Chondrocyte (in vitro differentiated cells): ENCODE results near the gene EVI5L. TPM values are rescaled to one million over a fixed set of nuclear protein-coding genes. Genes with fewer than 3 reads are reported as not detected.

Source experiments
- DNase-seq: peaks from one replicate; pipeline ENCODE4 v3.0.0; 2021; ENCODE audit warnings: mixed read lengths, low spot score
- H3K27ac Mint-ChIP-seq: one replicate; pipeline ENCODE4 v1.8.0; 2021; ENCODE audit warnings: mild to moderate bottlenecking, moderate library complexity, mixed read lengths; ENCODE audit not compliant: unreplicated experiment
- H3K27me3 Mint-ChIP-seq: 2 replicates; pipeline ENCODE4 v1.8.0; 2021; ENCODE audit warnings: low read depth, mixed read lengths
- H3K36me3 Mint-ChIP-seq: 2 replicates; pipeline ENCODE4 v1.8.0; 2021; ENCODE audit warnings: low read depth, mixed read lengths
- H3K4me1 Mint-ChIP-seq: 2 replicates; pipeline ENCODE4 v1.8.0; 2021; ENCODE audit warnings: low read depth, mild to moderate bottlenecking, mixed read lengths
- H3K4me3 Mint-ChIP-seq: one replicate; pipeline ENCODE4 v1.8.0; 2021; ENCODE audit warnings: mild to moderate bottlenecking, moderate library complexity, mixed read lengths; ENCODE audit not compliant: unreplicated experiment
- H3K9me3 Mint-ChIP-seq: 2 replicates; pipeline ENCODE4 v1.8.0; 2021; ENCODE audit warnings: low read depth, mixed read lengths
- total RNA-seq: library from RNA; stranded (reverse); gene quantifications from 3 replicates; pipeline ENCODE4 v1.2.1, GENCODE V29; 2021
- TF ChIP-seq, protein P1 (sequence below): fragments of 200-600 bp; sonication (generic); IDR thresholded peaks from 2 replicates; pipeline ENCODE4 v1.5.0; 2021; ENCODE audit warnings: antibody characterized with exemption, mild to moderate bottlenecking, moderate library complexity

The EVI5L gene
- total RNA-seq, 1 donor from 2014 or later: 27.4 TPM

DNA sequence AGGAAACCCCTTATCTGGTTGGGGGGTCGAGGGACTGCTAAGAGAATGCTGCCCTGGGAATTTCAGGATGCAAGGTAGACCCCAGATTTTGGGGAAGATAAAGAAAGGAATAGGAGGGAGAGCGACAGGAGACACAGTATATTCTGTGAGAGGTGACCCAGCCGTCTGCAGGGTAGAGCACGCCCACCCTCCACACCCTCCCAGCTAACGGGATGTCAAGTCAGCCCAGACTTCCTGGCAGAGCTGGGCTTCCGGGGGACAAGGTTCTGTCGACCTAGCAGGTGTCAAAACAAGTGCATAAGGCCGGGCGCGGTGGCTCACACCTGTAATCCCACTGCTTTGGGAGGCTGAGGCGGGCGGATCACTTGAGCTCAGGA, 44.9 kb downstream of the EVI5L start:
- Mint-ChIP-seq H3K27ac (no peak overlapping the region), H3K4me3 (peak overlapping the region; percentile 61), H3K36me3 (no peaks in the 10 kb centered on the region), H3K27me3 (peaks cover 15% of the 10 kb centered on the region), H3K9me3 (no peaks in the 10 kb centered on the region), H3K4me1 (peaks cover 25% of the 10 kb centered on the region)
- no peak for DNase-seq
- TF ChIP-seq, protein P1, sequence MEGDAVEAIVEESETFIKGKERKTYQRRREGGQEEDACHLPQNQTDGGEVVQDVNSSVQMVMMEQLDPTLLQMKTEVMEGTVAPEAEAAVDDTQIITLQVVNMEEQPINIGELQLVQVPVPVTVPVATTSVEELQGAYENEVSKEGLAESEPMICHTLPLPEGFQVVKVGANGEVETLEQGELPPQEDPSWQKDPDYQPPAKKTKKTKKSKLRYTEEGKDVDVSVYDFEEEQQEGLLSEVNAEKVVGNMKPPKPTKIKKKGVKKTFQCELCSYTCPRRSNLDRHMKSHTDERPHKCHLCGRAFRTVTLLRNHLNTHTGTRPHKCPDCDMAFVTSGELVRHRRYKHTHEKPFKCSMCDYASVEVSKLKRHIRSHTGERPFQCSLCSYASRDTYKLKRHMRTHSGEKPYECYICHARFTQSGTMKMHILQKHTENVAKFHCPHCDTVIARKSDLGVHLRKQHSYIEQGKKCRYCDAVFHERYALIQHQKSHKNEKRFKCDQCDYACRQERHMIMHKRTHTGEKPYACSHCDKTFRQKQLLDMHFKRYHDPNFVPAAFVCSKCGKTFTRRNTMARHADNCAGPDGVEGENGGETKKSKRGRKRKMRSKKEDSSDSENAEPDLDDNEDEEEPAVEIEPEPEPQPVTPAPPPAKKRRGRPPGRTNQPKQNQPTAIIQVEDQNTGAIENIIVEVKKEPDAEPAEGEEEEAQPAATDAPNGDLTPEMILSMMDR: no peak

DNA sequence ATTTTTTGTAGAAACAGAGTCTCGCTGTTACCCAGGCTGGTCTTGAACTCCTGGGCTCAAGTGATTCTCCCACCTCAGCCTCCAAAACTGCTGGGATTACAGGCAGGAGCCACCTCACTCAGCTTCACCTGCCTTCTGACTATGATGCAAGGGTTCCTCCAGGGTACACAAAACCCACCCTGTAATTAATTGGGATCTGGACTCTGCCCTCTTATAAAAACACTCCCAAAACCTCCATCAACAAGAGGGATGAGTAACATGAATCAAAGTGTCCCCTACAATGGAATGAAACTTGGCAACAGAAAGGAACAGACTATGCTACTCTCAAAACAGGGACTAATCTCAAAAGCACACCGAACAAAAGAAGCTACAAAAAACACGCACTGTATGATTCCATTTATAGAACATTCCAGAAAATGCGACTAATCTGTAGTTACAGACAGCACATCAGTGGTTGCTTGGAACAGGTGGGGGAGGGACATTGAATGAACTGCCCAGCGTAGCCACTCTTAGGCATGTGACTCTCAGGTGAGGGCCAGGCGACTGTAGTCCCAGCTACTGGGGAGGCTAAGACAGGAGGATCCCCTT, 47.3 kb downstream of the EVI5L start:
- H3K9me3 Mint-ChIP-seq: no peaks in the 10 kb centered on the region
- no peak overlapping the region for H3K4me3 Mint-ChIP-seq
- TF ChIP-seq, protein P1: no peak
- peaks cover 8% of the 10 kb centered on the region for H3K4me1 Mint-ChIP-seq
- no peak overlapping the region for H3K27ac Mint-ChIP-seq
- no peaks in the 10 kb centered on the region for H3K36me3 Mint-ChIP-seq
- no peak for DNase-seq
- H3K27me3 Mint-ChIP-seq: peaks cover 6% of the 10 kb centered on the region

DNA sequence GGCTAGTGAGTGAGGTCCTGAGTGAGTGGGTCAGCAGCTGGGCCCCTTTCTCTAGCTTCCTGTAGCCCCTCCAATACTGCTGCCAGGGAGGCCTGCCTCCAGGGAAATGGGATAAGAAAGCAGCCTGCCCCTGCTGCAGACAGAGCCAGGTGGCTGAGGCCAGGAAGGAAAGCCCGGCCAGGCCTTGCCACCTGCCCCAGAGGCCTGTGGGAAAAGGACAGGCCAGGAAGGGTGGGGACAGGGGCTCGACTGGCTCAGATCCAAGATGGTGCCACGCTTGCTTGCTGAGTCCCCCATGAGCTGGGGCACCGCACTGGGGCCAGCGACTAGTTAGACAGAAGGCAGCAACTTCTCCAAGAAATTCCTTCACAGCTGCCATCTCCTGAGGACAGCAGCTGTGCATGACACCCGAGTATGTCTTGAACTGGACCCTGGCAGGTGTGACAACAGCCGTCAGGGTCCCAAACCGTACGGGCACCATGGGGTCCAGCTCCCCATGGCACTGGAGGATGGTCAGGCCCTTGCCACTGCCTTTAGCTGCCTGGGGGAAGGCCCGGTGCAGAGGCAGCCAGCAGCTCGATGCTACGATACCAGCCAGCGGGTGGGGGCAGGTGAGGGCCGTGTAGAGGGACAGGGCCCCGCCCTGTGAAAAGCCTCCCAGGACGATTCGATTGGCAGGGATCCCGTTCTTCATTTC, 49.2 kb downstream of the EVI5L start:
- Mint-ChIP-seq H3K4me1 (peaks cover 5% of the 10 kb centered on the region), H3K27me3 (no peaks in the 10 kb centered on the region), H3K9me3 (no peaks in the 10 kb centered on the region), H3K4me3 (no peak overlapping the region), H3K27ac (no peak overlapping the region), H3K36me3 (no peaks in the 10 kb centered on the region)
- no peak for DNase-seq
- TF ChIP-seq, protein P1: no peak

DNA sequence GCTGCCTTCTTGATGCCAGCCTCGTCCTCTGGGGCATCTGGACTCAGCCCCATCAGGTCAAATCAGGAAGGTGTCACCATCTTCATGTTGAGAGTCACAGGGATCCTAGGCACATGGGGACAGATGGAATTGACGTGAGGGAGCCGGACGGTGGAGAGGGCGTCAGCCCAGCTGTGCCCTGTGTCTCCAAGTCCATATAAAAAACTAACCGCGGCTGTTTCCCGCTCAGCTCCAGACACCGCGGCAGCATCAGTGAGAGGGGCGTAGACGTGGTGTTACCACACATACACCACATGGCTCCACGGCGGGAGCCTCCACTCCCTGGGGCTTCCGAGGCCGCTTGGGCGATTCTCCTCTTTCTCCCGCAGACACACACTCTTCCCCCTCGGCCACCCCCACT, 49.8 kb downstream of the EVI5L start:
- no peaks in the 10 kb centered on the region for H3K9me3 Mint-ChIP-seq

DNA sequence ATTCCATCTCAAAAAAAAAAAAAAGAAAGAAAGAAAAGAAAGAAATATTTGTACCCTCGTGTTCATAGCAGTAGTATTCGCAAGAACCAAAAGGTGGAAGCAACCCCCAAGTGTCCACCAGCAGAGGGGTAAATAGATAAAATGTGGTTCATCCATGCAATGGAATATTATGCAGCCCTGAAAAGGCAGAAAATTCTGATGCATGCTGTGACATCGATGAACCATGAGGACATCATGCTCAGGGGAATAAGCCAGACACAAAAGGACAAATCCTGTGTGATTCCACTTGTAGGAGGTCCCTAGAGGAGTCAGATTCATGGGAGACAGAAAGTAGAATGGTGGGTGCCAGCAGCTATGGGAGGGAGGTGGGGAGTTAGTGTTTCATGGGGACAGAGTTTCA, 51.9 kb downstream of the EVI5L start:
- TF ChIP-seq, protein P1: no peak
- peaks cover 5% of the 10 kb centered on the region for H3K4me1 Mint-ChIP-seq
- no peaks in the 10 kb centered on the region for H3K9me3 Mint-ChIP-seq
- no peaks in the 10 kb centered on the region for H3K36me3 Mint-ChIP-seq
- DNase-seq: no peak
- no peak overlapping the region for H3K27ac Mint-ChIP-seq
- H3K27me3 Mint-ChIP-seq: no peaks in the 10 kb centered on the region
- H3K4me3 Mint-ChIP-seq: no peak overlapping the region

More for the DNA sequence above, 49.8 kb downstream of the EVI5L start:
- DNase-seq: no peak
- H3K27me3 Mint-ChIP-seq: no peaks in the 10 kb centered on the region
- H3K4me1 Mint-ChIP-seq: peaks cover 5% of the 10 kb centered on the region
- H3K36me3 Mint-ChIP-seq: no peaks in the 10 kb centered on the region
- H3K27ac Mint-ChIP-seq: no peak overlapping the region
- TF ChIP-seq, protein P1: no peak
- no peak overlapping the region for H3K4me3 Mint-ChIP-seq
